Osteocyte (in vitro differentiated cells): Measurements from ENCODE around the gene LMNA. TPM values are rescaled to one million over a fixed set of nuclear protein-coding genes. Genes with fewer than 3 reads are reported as not detected.
"Not testable (repeated sequence)": the region's sequence is repeated elsewhere in the genome, so short reads cannot be mapped to it uniquely, and the experiment has no call there.

Experiments
- DNase-seq: peaks from one replicate; pipeline ENCODE4 v3.0.0; 2021; ENCODE audit warnings: mixed read lengths; ENCODE audit not compliant: unreplicated experiment; ENCODE audit errors: extremely low spot score
- H3K27ac Mint-ChIP-seq: one replicate; pipeline ENCODE4 v1.8.0; 2021; ENCODE audit warnings: mild to moderate bottlenecking, mixed read lengths; ENCODE audit not compliant: unreplicated experiment
- H3K27me3 Mint-ChIP-seq: one replicate; pipeline ENCODE4 v1.8.0; 2021; ENCODE audit warnings: mixed read lengths; ENCODE audit not compliant: unreplicated experiment
- H3K36me3 Mint-ChIP-seq: one replicate; pipeline ENCODE4 v1.8.0; 2021; ENCODE audit warnings: mixed read lengths; ENCODE audit not compliant: unreplicated experiment
- H3K4me1 Mint-ChIP-seq: one replicate; pipeline ENCODE4 v1.8.0; 2021; ENCODE audit warnings: mixed read lengths; ENCODE audit not compliant: unreplicated experiment
- H3K4me3 Mint-ChIP-seq: one replicate; pipeline ENCODE4 v1.8.0; 2021; ENCODE audit warnings: mild to moderate bottlenecking, moderate library complexity, mixed read lengths; ENCODE audit not compliant: unreplicated experiment
- H3K9me3 Mint-ChIP-seq: one replicate; pipeline ENCODE4 v1.8.0; 2021; ENCODE audit warnings: mixed read lengths; ENCODE audit not compliant: unreplicated experiment
- total RNA-seq: library from RNA; stranded (reverse); gene quantifications from 2 replicates; pipeline ENCODE4 v1.2.1, GENCODE V29; 2021

Gene LMNA
- total RNA-seq, 1 donor from 2014 or later: 792 TPM

DNA sequence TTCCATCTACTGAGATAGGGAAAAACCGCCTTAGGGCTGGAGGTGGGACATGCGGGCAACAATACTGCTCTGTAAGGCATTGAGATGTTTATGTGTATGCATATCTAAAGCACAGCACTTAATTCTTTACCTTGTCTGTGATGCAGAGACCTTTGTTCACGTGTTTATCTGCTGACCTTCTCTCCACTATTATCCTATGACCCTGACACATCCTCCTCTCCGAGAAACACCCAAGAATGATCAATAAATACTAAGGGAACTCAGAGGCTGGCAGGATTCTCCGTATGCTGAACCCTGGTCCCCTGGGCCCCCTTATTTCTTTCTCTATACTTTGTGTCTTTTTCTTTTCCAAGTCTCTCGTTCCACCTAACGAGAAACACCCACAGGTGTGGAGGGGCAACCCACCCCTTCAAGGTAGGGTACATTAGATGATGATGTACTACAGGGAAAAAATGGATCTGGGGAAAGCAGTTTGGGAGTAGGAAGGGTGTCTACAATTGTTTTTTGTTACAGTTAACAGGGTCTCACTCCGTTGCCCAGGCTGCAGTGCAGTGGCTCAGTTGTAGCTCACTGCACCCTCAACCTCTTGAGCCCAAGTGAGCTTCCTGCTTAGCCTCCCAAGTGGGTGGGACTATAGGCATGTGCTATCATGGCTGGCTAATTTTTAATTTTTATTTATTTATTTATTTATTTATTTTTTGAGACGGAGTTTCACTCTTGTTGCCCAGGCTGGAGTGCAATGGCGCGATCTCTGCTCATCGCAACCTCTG, 67.7 kb downstream of the LMNA start:
- not testable (repeated sequence) for H3K36me3 Mint-ChIP-seq, H3K4me1 Mint-ChIP-seq, H3K27ac Mint-ChIP-seq, H3K9me3 Mint-ChIP-seq, H3K4me3 Mint-ChIP-seq, DNase-seq
- H3K27me3 Mint-ChIP-seq: peaks cover 20% of the 10 kb centered on the region

DNA sequence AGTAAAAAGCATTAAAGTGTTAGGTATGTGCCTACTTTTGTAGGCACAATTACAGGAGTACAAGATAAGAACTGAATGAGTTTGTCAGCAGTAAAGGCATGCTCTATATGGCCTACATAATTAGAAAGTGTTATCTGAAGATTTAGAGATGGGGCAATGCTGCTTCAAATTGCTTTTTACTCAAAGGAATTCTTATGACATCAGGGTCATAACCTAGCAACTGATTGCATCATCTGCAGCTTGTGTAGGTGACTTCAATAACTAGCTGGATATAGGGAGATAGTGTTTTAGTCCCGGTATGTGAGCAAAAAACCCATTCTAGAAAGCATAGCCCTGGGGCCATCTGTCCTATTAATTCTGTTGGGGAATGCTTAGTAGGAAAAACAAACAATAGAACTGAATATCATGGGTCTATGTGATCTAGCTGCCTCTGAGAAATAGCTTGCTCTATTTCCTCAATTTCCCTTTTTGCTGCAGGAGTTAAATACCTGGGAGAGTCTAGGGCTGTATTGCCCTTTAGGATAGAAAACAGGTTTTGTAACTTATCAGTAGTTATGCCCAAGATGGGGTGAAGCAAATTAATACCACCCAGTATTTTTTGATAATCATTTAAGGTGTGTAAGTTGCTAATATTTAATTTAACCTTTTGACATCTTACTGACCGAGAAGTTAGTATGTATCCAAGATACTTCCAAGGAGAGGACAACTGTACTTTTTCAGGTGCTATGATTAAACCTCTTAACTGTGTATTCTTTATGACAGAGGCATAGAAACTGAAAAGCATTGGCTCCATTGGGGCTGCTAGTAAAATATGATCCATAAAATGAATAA, 72.1 kb downstream of the LMNA start:
- DNase-seq, H3K4me3 Mint-ChIP-seq, H3K9me3 Mint-ChIP-seq, H3K36me3 Mint-ChIP-seq, H3K4me1 Mint-ChIP-seq, H3K27ac Mint-ChIP-seq: not testable (repeated sequence)
- peaks cover 11% of the 10 kb centered on the region for H3K27me3 Mint-ChIP-seq

Other genes with a start within 250 kb of the LMNA start
- gene RIT1, start 203.4 kb upstream of the LMNA start, total RNA-seq: 43.1 and 45.6 TPM in 2 replicates
- gene KHDC4, start 180.3 kb upstream of the LMNA start, total RNA-seq: 48.8 and 53.7 TPM in 2 replicates
- not detected in 2 replicates for gene RXFP4, start 173.1 kb upstream of the LMNA start, total RNA-seq
- 199 and 201 TPM in 2 replicates for gene ARHGEF2, start 136.2 kb upstream of the LMNA start, total RNA-seq
- gene SSR2, start 93.8 kb upstream of the LMNA start, total RNA-seq: 283 and 284 TPM in 2 replicates
- gene UBQLN4, start 60.9 kb upstream of the LMNA start, total RNA-seq: 36.4 and 36.9 TPM in 2 replicates
- 56.2 and 59.9 TPM in 2 replicates for gene LAMTOR2, start 59.9 kb upstream of the LMNA start, total RNA-seq
- not detected in 2 replicates for gene RAB25, start 53.6 kb upstream of the LMNA start, total RNA-seq
- 19.8 and 20.7 TPM in 2 replicates for gene MEX3A, start 32.2 kb upstream of the LMNA start, total RNA-seq
- gene SEMA4A, start 38.9 kb downstream of the LMNA start, total RNA-seq: 1.6 and 1.8 TPM in 2 replicates
- gene SLC25A44, start 79.4 kb downstream of the LMNA start, total RNA-seq: 20.2 and 23.4 TPM in 2 replicates
- gene PMF1, start 98.3 kb downstream of the LMNA start, total RNA-seq: 54.1 and 57.0 TPM in 2 replicates
- gene BGLAP, start 127.5 kb downstream of the LMNA start, total RNA-seq: 0.52 TPM in 1 of 2 replicates, not detected in the other
- gene PAQR6, start 133.3 kb downstream of the LMNA start, total RNA-seq: 12.0 and 12.5 TPM in 2 replicates
- 75.8 and 78.1 TPM in 2 replicates for gene SMG5, start 168.1 kb downstream of the LMNA start, total RNA-seq
- gene TMEM79, start 169.6 kb downstream of the LMNA start, total RNA-seq: 2.6 and 3.3 TPM in 2 replicates
- 77.1 and 86.4 TPM in 2 replicates for gene GLMP, start 181.0 kb downstream of the LMNA start, total RNA-seq
- gene VHLL, start 184.6 kb downstream of the LMNA start, total RNA-seq: not detected in 2 replicates
- 192 and 193 TPM in 2 replicates for gene CCT3, start 223.6 kb downstream of the LMNA start, total RNA-seq
- not detected in 2 replicates for gene TSACC, start 223.8 kb downstream of the LMNA start, total RNA-seq